ENCODE results near the gene GNPDA2.
A peak's percentile ranks its signal among the peaks of the same experiment; 100 is the strongest.

The GNPDA2 gene

DNA sequence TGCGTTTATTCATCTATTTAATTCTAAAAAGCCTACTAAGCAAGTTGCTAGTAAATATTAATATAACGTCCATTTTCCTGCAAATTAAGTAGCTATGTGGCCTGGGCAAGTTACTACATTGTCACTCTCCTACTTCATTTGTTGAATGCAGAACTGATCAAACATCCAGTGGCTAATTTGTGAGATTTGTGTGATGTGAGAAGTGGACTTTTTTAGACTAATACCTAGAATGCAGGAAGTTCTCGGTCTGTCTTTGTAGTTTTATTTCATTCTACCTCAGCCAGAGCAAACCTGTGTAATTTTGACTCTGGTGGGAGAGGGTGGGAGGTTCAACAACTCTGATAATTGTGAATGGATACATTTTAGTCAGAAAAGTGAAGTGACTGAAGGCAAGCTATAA is 47.3 kb downstream of the GNPDA2 start:
- no peak for DNase-seq

DNA sequence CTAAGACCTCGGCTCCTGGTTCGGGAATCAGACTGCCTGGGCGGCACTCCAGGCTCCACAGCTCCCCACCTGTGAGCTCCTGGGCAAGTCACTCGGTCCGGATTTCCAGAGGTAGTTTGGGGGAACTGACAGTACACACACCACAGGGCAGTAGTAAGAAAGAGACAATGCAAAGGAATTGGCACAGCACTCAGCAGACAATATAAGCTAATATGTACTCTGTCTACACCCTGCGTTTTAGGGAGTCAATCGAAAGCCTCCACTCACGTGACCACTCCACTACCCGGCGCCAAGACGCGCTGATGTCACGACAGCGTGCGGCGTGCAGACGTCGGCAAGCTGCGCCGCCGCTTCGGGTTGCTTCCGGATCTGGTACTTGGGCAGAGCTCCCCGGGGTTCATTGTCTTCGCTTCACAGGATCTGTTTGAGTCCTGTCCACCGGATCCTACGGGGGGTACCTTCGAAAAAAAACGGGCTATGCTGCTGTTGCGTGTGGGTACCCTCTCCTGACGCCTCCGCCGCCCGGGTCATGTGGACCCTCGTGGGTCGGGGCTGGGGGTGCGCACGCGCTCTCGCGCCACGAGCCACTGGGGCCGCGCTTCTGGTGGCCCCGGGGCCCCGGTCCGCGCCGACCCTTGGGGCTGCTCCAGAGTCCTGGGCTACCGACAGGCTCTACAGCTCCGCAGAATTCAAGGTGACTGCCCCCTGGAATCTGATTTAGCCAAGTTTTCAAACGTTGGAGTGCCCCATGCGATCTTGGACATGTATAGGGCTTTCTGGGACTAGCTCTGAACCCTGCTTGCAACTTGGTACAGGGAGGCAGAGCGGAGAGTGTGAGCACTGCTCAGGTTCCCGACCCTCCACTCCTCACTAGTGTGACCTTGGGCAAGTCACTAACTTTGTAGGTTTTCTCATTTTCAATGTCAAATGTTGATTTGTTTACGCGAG is 48.0 kb downstream of the GNPDA2 start, which contains the start of gene GUF1:
Gene GUF1, plus strand, starts transcription at position 327 of the 948 bp plus-strand sequence. Its CDS starts 203 bp downstream, at position 530.
- DNase-seq = peak; percentile 52 to 96 (median 84)

DNA sequence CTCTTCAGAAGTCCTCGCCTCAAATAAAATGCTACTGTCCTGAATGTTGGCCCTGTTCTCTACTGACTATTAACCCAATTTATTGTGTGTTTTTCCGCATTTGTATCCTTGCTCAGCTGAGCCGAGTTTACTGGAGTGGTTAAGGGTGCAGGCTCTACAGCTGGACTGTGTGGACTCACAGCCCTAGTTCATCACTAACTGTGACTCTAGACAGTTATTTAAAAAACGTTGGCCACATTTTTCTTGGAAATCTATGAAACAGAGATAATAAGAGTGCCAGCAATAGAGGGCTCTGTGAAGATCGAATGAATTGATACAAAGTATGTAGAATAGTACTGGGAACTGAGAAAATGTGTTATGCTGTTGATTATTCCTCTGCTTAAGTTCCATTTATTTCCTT is 51.0 kb downstream of the GNPDA2 start:
- no peak for DNase-seq

DNA sequence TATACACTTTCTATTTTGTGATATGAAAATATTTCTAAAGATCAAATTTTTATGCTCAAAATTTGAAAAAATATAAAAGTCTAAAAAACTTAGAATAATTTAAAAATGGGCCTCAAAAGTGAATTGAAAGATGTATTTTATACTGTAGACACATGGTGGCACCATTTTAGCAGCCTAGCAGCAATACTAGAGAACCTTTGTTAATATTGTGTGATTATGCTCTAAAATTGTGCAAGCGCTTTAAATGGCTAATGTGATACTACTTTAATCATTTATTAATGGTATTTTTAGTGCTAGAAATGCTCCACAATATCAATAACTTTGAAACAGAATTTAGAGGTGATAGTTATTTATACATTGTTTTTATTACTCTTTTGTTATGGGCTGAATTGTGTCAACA is 51.9 kb downstream of the GNPDA2 start:
- DNase-seq = no peak

DNA sequence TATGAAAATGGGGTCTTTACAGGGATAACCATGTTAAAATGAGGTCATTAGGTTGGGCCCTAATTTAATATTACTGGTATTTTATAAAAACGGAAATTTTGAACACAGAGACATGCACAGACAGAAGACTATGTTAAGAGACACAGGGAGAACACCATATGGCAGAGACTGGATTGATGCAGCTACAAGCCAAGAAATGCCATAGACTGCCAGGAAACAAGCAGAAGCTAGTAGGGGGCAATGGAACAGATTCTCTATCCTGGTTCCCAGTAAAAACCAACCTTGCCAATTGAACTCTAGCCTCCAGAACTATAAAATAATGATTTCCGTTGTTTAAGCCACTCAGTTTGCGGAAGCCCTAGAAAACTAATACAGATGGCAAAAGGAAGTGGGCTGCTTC is 54.7 kb downstream of the GNPDA2 start:
- no peak for DNase-seq

DNA sequence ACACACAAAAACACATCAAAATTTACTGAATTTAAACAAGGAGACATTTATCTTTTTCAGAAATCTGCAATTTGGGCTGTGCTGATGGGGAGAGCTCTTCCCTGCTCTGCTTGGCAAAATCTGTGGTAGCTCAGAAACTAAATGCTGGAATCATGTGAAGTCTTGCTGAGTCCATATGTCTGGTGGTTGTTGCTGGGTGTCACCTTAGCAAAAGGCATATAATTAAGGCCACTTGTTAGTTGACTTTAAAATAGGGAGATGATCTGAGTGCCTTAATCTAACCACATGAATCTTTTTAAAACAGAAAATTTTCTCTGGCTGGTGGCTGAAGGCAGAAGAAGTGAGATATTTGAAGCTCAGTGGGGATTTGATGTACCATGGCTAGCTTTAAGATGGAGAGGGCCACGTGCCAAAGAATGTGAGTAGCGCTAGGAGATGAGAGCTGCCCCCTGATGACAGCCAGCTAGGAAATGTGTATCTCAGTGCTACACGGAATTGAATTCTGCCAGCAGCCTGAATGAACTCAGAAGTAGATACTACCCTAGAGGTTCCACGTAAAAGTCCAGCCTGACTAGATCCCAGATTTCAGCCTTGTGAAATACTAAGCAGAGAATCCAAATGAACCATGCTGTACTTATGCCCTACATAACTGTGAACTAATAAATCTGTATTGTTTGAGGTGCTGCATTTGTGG is 55.7 kb downstream of the GNPDA2 start:
- no peak for DNase-seq

DNA sequence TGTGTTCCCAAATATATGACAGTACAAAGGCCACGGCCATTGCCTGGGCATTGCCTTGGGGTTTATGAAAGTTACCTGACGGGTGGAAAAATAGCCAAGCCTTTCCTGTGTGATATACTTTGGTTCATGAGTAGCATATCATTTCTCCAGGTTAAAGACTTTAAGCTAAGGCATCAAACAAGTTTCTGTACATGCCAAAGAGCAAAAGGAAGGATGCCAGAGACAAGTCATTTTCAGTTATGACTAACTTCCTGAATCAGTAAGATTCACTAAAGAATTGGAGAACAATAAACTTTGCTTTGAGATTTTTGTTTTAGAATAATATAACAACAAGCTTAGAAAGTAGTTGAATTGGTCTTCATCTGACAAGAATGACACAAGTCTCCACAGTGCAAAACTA is 57.8 kb downstream of the GNPDA2 start:
- DNase-seq = no peak

DNA sequence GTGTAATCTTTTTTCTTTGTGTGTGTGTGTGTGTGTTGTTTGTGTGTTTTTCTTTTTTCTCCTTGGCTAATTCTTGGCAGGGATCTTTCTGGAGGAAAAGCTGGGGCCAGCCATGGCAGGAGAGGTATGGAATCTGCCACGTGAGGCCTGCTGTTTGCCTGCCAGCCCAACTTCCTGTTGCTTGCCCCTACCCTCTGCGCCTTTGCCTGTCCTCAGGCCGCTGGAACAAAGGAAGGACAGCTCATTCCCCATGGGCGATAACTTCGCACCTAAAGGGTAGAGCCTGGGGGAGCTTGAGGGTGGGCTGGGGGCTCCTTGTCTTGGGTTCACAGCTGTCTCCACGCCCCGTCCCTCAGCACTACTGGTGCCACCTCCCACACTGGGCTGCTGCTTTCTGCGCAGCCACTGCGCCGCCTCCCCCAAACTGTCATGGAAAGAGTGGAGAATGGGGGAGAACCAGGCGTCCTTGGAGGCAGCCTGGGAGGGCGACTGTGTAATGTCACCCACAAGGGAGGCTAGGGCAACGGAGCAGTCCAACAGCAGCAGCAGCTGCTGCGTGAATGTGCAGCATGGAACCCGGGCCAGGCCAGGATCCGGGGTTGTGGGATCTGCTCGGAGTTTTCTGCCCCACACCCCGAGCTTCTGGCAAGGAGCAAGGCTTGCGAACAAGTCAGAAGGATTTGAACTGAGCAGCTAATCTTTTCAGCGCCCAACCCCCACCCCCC is 62.7 kb downstream of the GNPDA2 start:
- DNase-seq = no peak

DNA sequence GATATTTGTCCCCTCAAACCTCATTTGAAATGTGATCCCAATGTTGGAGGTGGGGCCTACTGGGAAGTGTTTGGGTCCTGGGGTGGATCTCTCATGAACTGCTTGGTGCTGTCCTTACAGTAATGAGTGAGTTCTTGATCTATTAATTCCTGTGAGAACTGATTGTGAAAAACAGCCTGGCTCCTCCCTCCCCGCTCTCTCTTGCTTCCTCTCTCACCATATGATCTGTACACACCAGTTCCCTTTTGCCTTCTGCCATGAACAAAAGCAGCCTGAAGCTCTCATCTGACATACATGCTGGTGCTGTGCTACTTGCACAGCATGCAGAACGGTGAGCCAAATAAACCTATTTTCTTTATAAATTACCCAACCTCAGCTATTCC is 63.7 kb downstream of the GNPDA2 start:
- DNase-seq = no peak

DNA sequence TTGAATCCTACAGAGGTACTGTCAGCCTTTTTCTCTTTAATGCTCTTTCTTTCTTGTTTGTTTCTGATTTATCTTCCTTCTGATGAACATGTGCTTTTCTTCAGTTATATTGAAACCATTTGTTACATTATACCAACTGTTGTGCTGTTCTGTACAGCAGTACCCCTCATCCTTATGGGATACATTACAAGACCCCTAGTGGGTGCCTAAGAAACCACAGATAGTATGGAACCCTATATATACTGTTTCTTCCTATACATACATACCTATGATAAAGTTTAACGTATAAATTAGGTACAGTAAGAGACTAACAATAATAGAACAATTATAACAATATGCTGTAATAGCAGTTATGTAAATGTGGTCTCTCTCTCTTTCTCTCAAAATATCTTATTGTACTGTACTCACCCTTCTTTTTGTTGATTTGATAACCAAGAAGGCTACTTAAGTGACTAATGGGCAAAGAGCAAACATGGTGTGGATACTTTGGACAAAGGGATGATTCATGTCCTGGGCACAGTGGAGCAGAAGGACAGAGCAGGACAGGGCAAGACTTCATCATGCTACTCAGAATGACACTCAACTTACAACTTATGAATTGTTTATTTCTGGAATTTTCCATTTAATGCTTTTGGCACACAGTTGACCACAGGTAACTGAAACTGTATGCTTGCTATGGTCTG is 64.3 kb downstream of the GNPDA2 start:
- no peak for DNase-seq

DNA sequence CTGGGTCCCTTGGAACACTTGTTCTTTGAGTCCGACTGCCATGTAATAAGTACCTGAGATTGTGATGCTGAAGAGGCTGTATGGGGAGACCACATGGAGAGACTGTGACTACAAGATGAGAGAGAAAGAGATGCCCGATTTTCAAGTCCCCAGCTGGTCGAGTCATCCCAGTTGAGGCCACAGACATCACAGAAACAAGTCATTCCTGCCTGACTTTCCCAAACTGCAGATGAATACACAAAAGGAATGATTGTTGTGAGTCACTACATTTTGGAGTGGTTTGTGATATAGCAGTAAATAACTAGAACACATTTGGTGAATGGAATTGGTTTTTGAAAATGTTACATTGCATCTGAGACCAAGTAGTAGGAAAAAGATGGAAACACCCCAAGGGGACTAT is 66.0 kb downstream of the GNPDA2 start:
- DNase-seq = no peak

DNA sequence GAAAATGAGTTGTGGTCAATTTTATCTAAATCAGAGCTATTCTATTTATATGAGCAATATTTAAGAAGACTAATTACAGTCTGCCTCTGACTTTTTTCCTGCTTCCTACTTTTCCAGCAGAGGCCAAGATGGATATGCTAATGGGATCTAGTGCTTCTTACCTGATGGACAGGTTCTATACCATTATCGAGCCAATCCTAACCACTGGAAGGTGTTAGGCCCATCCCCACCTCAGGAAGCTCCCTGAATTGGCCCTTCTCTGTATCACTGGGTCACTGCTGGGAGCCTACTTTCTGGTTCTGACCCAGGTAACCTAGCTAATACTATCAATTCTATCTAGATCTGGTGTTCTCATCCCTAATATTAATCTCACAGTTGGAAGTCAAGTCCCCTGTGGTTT is 74.4 kb downstream of the GNPDA2 start:
- no peak for DNase-seq

All from hypothalamus (tissue), 51 donors.